HFF-Myc (cell line): Measurements from ENCODE around the gene LAMA5.

Experiments used
- DNase-seq: peaks from one replicate; pipeline ENCODE4 v3.0.0-alpha.2; 2011; ENCODE audit warnings: low read depth; ENCODE audit errors: extremely low read depth
- H3K4me3 ChIP-seq: replicated peaks from 2 replicates; pipeline ENCODE4 v1.5.1; 2011; ENCODE audit warnings: low read depth, mild to moderate bottlenecking, control low read depth, low read length
- CTCF ChIP-seq: IDR thresholded peaks from 2 replicates; pipeline ENCODE4 v1.5.1; 2012; ENCODE audit warnings: mild to moderate bottlenecking, low read depth, low read length, control low read depth; ENCODE audit errors: missing control alignments

LAMA5 gene

GRCh38 chr20:62346398-62347150 lies 20.5 kb downstream of the LAMA5 start:
- no peak for DNase-seq
- no peak for TF ChIP-seq CTCF
- no peak overlapping the region for H3K4me3 ChIP-seq

GRCh38 chr20:62345681-62346370 lies 21.3 kb downstream of the LAMA5 start:
- no peak overlapping the region for H3K4me3 ChIP-seq
- TF ChIP-seq CTCF = no peak
- DNase-seq = no peak

- DNase-seq = no peak
- TF ChIP-seq CTCF = no peak
- no peak overlapping the region for H3K4me3 ChIP-seq
These were observed 22.3 kb downstream of the LAMA5 start for GRCh38 chr20:62344782-62345181.

- DNase-seq = no peak
- no peak for TF ChIP-seq CTCF
- H3K4me3 ChIP-seq = no peak overlapping the region
These were observed 23.0 kb downstream of the LAMA5 start for GRCh38 chr20:62344092-62344491.

- TF ChIP-seq CTCF = no peak
- DNase-seq = no peak
- H3K4me3 ChIP-seq = no peak overlapping the region
These were observed 24.2 kb downstream of the LAMA5 start for GRCh38 chr20:62342910-62343309.

GRCh38 chr20:62339647-62340062 lies 27.5 kb downstream of the LAMA5 start:
- H3K4me3 ChIP-seq = no peak overlapping the region
- no peak for TF ChIP-seq CTCF
- DNase-seq = no peak
